Stomach (tissue), 4 donors: Measurements from ENCODE around the gene SLC35F5.

ENCODE experiments used
- CTCF ChIP-seq, 7 experiments: fragments of 450-650 bp in 4 of 7; fragments of 200-600 bp in 3 of 7; sonication (generic) in 3 of 7; IDR thresholded peaks; one replicate each; pipeline ENCODE4 v1.5.1; 2016 to 2019; ENCODE audit warnings: antibody characterized with exemption in 7 of 7, control low read depth in 2 of 7, mild to moderate bottlenecking in 1 of 7
- EP300 ChIP-seq: sonication (generic); formaldehyde crosslinking; IDR thresholded peaks from one replicate; pipeline ENCODE4 v1.6.1; 2017; ENCODE audit warnings: antibody characterized with exemption
- POLR2A ChIP-seq, 4 donors: fragments of 450-650 bp; IDR thresholded peaks; one replicate each; pipeline ENCODE4 v1.6.1; 2016; ENCODE audit warnings: antibody characterized with exemption in 4 of 4, control low read depth in 2 of 4, mild to moderate bottlenecking in 1 of 4, moderate library complexity in 1 of 4
- POLR2AphosphoS5 ChIP-seq, 3 donors: sonication (generic); formaldehyde crosslinking; IDR thresholded peaks; one replicate each; pipeline ENCODE4 v1.6.1; 2016; ENCODE audit warnings: antibody characterized with exemption in 3 of 3

GRCh38 chr2:113724010-113724409 lies 32.4 kb downstream of the SLC35F5 start:
- TF ChIP-seq POLR2A (IDR thresholded peaks at IDR 0.05), result no peak
- TF ChIP-seq CTCF (IDR thresholded peaks at IDR 0.05), result no peak
- no peak for TF ChIP-seq EP300
- no peak for TF ChIP-seq POLR2AphosphoS5 (IDR thresholded peaks at IDR 0.05)
